GM18873 (cell line): ENCODE measurements around the gene GTSE1.
A peak's percentile ranks its signal among the peaks of the same experiment; 100 is the strongest.
"Not testable (repeated sequence)": the region's sequence is repeated elsewhere in the genome, so short reads cannot be mapped to it uniquely, and the experiment has no call there.

Source experiments
- ATAC-seq: cut with Tn5 transposase; IDR thresholded peaks from one replicate; pipeline ENCODE4 v1.9.1; 2021; ENCODE audit warnings: mild to moderate bottlenecking, moderate library complexity, moderate number of reproducible peaks; ENCODE audit not compliant: unreplicated experiment, low FRiP score

The GTSE1 gene

GRCh38 chr22:46292173-46292572 lies 4.5 kb upstream of the GTSE1 start:
- ATAC-seq, result no peak

GRCh38 chr22:46292732-46293131 lies 3.9 kb upstream of the GTSE1 start:
- no peak for ATAC-seq

GRCh38 chr22:46293577-46294260 lies 3.0 kb upstream of the GTSE1 start:
- no peak for ATAC-seq

GRCh38 chr22:46294784-46295183 lies 1.9 kb upstream of the GTSE1 start:
- no peak for ATAC-seq

- ATAC-seq, result no peak
Observed at GRCh38 chr22:46295277-46295971, 1.2 kb upstream of the GTSE1 start.

- peak; percentile 6 for ATAC-seq
Observed at GRCh38 chr22:46297151-46297812, 612 bp downstream of the GTSE1 start.

- ATAC-seq, result no peak
Observed at GRCh38 chr22:46299101-46299500, 2.4 kb downstream of the GTSE1 start.

- no peak for ATAC-seq
Observed at GRCh38 chr22:46300491-46300890, 3.8 kb downstream of the GTSE1 start.

GRCh38 chr22:46303347-46303965 lies 6.8 kb downstream of the GTSE1 start:
- ATAC-seq, result no peak

GRCh38 chr22:46308283-46308988 lies 11.8 kb downstream of the GTSE1 start:
- ATAC-seq, result no peak

GRCh38 chr22:46309526-46310085 lies 12.9 kb downstream of the GTSE1 start:
- ATAC-seq, result no peak

- ATAC-seq, result no peak
Observed at GRCh38 chr22:46312056-46312455, 15.4 kb downstream of the GTSE1 start.

GRCh38 chr22:46312848-46313247 lies 16.2 kb downstream of the GTSE1 start:
- ATAC-seq, result not testable (repeated sequence)

GRCh38 chr22:46315976-46316375 lies 19.3 kb downstream of the GTSE1 start:
- ATAC-seq, result no peak

- ATAC-seq, result no peak
Observed at GRCh38 chr22:46317646-46318045, 21.0 kb downstream of the GTSE1 start.

- no peak for ATAC-seq
Observed at GRCh38 chr22:46318576-46318975, 21.9 kb downstream of the GTSE1 start.

GRCh38 chr22:46319319-46319718 lies 22.6 kb downstream of the GTSE1 start:
- no peak for ATAC-seq

- no peak for ATAC-seq
Observed at GRCh38 chr22:46320166-46320710, 23.6 kb downstream of the GTSE1 start.

- no peak for ATAC-seq
Observed at GRCh38 chr22:46320716-46321386, 24.2 kb downstream of the GTSE1 start.
